RWPE1 (cell line): ENCODE data around the gene HRH3.

Experiments used
- CTCF ChIA-PET: fragments of 350-600 bp; sonication (Branson Sonifier 250); formaldehyde crosslinking; extraction: SDS; loops from one replicate; lab custom pipeline; 2021; lab: Yijun Ruan, JAX
- POLR2A ChIA-PET: fragments of 400-600 bp; formaldehyde crosslinking; extraction: SDS; loops from one replicate; lab custom pipeline; 2020; ENCODE audit warnings: antibody characterized with exemption; ENCODE audit not compliant: low non-redundant PET; lab: Yijun Ruan, JAX
- DNase-seq: peaks from one replicate; pipeline ENCODE4 v3.0.0; 2012; ENCODE audit warnings: low spot score
- H3K27ac ChIP-seq: fragments of 450-650 bp; 2 replicates; pipeline ENCODE4 v1.5.1; 2017
- CTCF ChIP-seq: fragments of 450-650 bp; conservative IDR thresholded peaks from 2 replicates; pipeline ENCODE4 v1.5.1; 2017; ENCODE audit warnings: low read depth, mild to moderate bottlenecking

HRH3 gene

DNA sequence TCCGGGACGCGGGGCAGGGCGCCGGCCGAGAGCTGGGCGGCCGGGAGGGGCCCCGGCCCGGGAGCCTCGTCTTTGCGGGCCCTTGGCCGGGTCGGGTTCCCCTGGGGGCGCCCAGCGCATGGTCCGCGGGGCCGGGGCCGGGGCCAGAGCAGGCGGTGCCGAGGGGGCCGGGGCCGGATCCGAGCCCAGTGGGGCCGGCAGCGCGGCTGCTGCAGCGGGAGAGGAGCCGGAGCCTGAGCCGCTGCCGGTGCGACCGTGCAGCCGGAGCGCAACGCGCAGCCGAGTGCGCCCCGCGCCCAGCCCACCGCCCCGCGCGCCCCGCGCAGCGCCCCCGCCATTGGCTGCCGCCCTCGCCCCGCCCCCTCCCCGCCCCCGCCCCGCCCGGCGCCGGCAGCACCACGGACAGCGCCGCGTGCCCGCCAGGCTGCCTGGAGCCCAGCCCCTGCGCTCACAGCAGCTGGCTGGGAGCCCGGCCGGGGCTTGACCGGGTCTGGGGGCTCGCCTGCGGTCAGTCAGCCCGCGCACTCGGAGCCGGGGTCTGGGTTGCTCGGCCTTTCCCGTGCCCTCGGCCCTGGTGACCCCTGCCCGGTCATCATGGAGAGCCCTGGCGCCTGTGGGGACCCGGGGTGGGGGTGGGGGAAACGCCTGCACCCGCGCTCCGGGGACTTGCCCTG, at the start of gene HRH3:
Gene HRH3, minus strand, starts transcription at position 287 of the 674 bp plus-strand sequence. CDS start 308 bp downstream, outside the sequence.
- no peak within 1 kb of the TSS for H3K27ac ChIP-seq
- CTCF ChIA-PET: no interaction called here
- TF ChIP-seq CTCF: no peak
- DNase-seq: peak; percentile 84
- POLR2A ChIA-PET: interaction anchor here (0.6 kb wide), 1 partner anchor 154 kb away, joined by 4 read pairs; no protein-coding TSS in a partner anchor

GRCh38 chr20:62269871-62270270, 49.8 kb upstream of the HRH3 start:
- no peak overlapping the region for H3K27ac ChIP-seq
- ChIA-PET CTCF (interaction anchor here (0.5 kb wide), 1 partner anchor 75 kb away, joined by 3 read pairs; no protein-coding TSS in a partner anchor), POLR2A (no interaction called here)
- TF ChIP-seq CTCF: no peak
- no peak for DNase-seq

DNA sequence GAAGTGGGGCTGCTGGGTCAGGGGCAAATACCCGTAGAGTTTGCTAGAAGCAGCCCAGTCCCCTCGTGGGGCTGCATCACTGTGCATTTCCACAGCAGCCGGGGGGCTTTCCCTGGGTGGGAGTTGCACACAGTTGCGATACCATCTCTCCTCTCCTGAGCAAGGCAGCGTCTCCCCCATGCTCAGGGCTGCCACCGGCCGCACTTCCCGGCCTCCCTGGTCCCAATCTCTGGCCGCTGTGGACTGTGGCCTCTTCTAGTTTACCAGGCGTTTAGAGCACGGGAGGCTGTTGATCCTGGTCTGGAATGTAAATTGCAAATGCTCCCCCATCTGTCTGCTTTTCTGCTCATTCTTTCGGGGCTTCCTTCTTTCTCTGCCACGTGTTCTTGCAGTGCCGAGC, 49.3 kb upstream of the HRH3 start:
- ChIA-PET CTCF (interaction anchor here (0.5 kb wide), 1 partner anchor 75 kb away, joined by 3 read pairs; no protein-coding TSS in a partner anchor), POLR2A (interaction anchor here (0.7 kb wide), 1 partner anchor 25 kb away, joined by 4 read pairs; no protein-coding TSS in a partner anchor)
- no peak overlapping the region for H3K27ac ChIP-seq
- DNase-seq: no peak
- TF ChIP-seq CTCF: no peak

DNA sequence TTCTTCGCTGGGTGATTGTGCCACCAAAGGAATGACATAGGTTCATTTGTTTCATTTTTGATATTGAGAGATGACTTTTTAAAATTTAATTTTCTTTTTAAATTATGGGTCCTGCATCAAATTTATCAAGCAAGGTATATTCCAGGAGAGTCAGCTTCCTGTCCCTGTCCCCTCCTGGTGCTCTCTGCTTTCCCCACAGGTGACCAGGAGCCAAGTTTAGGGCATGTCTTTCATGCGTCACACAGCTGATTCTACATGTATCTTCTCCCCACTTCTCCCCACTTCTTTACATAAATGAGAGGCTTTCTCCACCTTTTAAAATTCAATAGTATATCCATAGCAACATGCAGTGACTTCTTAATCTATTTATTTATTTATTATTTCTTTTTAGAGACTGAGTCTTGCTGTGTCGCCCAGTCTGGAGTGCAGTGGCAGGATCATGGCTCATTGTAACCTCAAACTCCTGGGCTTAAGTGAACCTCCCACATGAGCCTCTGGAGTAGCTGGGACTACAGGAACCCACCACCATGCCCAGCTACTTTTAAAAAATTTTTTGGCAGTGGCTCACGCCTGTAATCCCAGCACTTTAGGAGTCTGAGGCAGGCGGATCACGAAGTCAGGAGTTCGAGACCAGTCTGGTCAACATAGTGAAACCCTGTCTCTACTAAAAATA, 48.3 kb upstream of the HRH3 start:
- no peak for TF ChIP-seq CTCF
- H3K27ac ChIP-seq: no peak overlapping the region
- ChIA-PET CTCF (interaction anchor here (1.3 kb wide), 1 partner anchor 257 kb away, joined by 3 read pairs; no protein-coding TSS in a partner anchor), POLR2A (no interaction called here)
- no peak for DNase-seq

- CTCF ChIA-PET: interaction anchor here (0.6 to 1.3 kb wide), 3 partner anchors 35 to 593 kb away, joined by 3 read pairs; no protein-coding TSS in a partner anchor
- no peak for TF ChIP-seq CTCF
- POLR2A ChIA-PET: no interaction called here
- peak overlapping the region; percentile 6; the same call in 1 of the 2 replicates for H3K27ac ChIP-seq
- peak; percentile 74 for DNase-seq
Observed at GRCh38 chr20:62267543-62267942, 47.5 kb upstream of the HRH3 start.

DNA sequence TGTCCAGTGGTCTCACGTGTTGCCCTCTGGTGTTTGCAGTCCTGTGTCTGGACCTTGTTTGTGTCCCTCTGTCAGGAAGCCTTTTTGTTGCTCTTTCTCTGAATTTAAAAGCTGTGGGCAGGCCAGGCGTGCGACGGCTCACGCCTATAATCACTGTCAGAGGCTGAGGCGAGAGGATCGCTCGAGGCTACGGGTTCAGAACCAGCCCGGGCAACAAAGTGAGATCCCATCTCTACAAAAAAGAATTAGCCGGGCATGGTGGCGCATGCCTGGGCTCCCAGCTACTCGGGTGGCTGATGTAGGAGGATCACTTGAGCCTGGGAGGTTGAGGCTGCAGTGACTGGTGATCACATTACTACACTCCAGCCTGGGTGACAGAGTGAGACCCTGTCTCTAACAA, 46.8 kb upstream of the HRH3 start:
- H3K27ac ChIP-seq: no peak overlapping the region
- POLR2A ChIA-PET: no interaction called here
- TF ChIP-seq CTCF: no peak
- DNase-seq: no peak
- CTCF ChIA-PET: interaction anchor here (0.6 to 1.3 kb wide), 3 partner anchors 35 to 350 kb away, joined by 3 to 7 read pairs (median 3); no protein-coding TSS in a partner anchor
